GM23338 (cell line): ENCODE results near the gene FAF1. TPM values are rescaled to one million over a fixed set of nuclear protein-coding genes. Genes with fewer than 3 reads are reported as not detected.

ENCODE experiments used
- ATAC-seq: fragments of 200-7000 bp; cut with Tn5 transposase; 3 replicates; pipeline ENCODE4 v1.9.1; 2020
- DNase-seq: peaks from one replicate; pipeline ENCODE4 v3.0.0-alpha.2; 2015; ENCODE audit warnings: low spot score
- H2AFZ ChIP-seq: fragments of 200-600 bp; sonication (generic); 2 replicates; pipeline ENCODE4 v1.8.0; 2016; ENCODE audit warnings: antibody characterized with exemption, mild to moderate bottlenecking, moderate library complexity
- H3F3A ChIP-seq: fragments of 200-600 bp; sonication (generic); replicated peaks from 2 replicates; pipeline ENCODE4 v1.8.0; 2017; ENCODE audit warnings: antibody characterized with exemption, mixed run types, low read depth
- H3K27ac ChIP-seq: fragments of 200-600 bp; sonication (generic); 2 replicates; pipeline ENCODE4 v1.6.1; 2016; ENCODE audit warnings: low read depth
- H3K27me3 ChIP-seq: fragments of 200-600 bp; sonication (generic); 2 replicates; pipeline ENCODE4 v1.8.0; 2016; ENCODE audit warnings: mild to moderate bottlenecking, mixed run types, moderate library complexity; ENCODE audit not compliant: insufficient read depth
- H3K36me3 ChIP-seq: fragments of 200-600 bp; sonication (generic); 2 replicates; pipeline ENCODE4 v1.8.0; 2016; ENCODE audit warnings: mild to moderate bottlenecking; ENCODE audit not compliant: insufficient read depth
- H3K4me1 ChIP-seq: fragments of 200-600 bp; sonication (generic); 2 replicates; pipeline ENCODE4 v1.8.0; 2016; ENCODE audit warnings: mild to moderate bottlenecking, moderate library complexity; ENCODE audit not compliant: insufficient read depth
- H3K4me2 ChIP-seq: fragments of 200-600 bp; sonication (generic); 2 replicates; pipeline ENCODE4 v1.7.1; 2017; ENCODE audit warnings: mixed run types
- H3K4me3 ChIP-seq: fragments of 200-600 bp; sonication (generic); 2 replicates; pipeline ENCODE4 v1.6.1; 2016; ENCODE audit warnings: mixed run types
- H3K79me2 ChIP-seq: fragments of 200-600 bp; sonication (generic); replicated peaks from 2 replicates; pipeline ENCODE4 v1.8.0; 2017; ENCODE audit warnings: mild to moderate bottlenecking; ENCODE audit not compliant: insufficient read depth
- H3K9me2 ChIP-seq: fragments of 200-600 bp; sonication (generic); 2 replicates; pipeline ENCODE4 v1.8.0; 2017; ENCODE audit not compliant: insufficient read depth
- H4K20me1 ChIP-seq: fragments of 200-600 bp; sonication (generic); replicated peaks from 2 replicates; pipeline ENCODE4 v1.8.0; 2017; ENCODE audit warnings: mild to moderate bottlenecking; ENCODE audit not compliant: insufficient read depth
- H3K27ac Mint-ChIP-seq: 2 replicates; pipeline ENCODE4 v1.8.0; 2020; ENCODE audit warnings: inconsistent platforms, mild to moderate bottlenecking, moderate library complexity, mixed read lengths
- H3K27me3 Mint-ChIP-seq: 3 replicates; pipeline ENCODE4 v1.8.0; 2022; ENCODE audit warnings: low read depth, mild to moderate bottlenecking, moderate library complexity, mixed read lengths, inconsistent platforms; ENCODE audit not compliant: insufficient read depth, poor library complexity
- H3K36me3 Mint-ChIP-seq: 3 replicates; pipeline ENCODE4 v1.8.0; 2021; ENCODE audit warnings: low read depth, mild to moderate bottlenecking, inconsistent platforms, moderate library complexity, mixed read lengths
- H3K4me1 Mint-ChIP-seq: 3 replicates; pipeline ENCODE4 v1.8.0; 2020; ENCODE audit warnings: mild to moderate bottlenecking, inconsistent platforms, mixed read lengths
- H3K4me3 Mint-ChIP-seq: 3 replicates; pipeline ENCODE4 v1.8.0; 2021; ENCODE audit warnings: moderate library complexity, mild to moderate bottlenecking, inconsistent platforms, mixed read lengths
- H3K9me3 Mint-ChIP-seq: 3 replicates; pipeline ENCODE4 v1.8.0; 2020; ENCODE audit warnings: moderate library complexity, mild to moderate bottlenecking, inconsistent platforms, mixed read lengths
- CTCF ChIP-seq, 2 experiments: fragments of 200-600 bp in 1 of 2; sonication (generic) in 1 of 2; conservative IDR thresholded peaks; 2 replicates each; pipeline versions ENCODE4 v1.5.1 to v1.6.1; 2016 to 2017; ENCODE audit warnings: antibody characterized with exemption in 2 of 2, low read depth in 2 of 2, mild to moderate bottlenecking in 2 of 2, moderate library complexity in 1 of 2
- ETS1 ChIP-seq: IDR thresholded peaks from 2 replicates; pipeline ENCODE4 v1.6.1; 2016; ENCODE audit warnings: antibody characterized with exemption
- ZNF114 ChIP-seq: fragments of 250-450 bp; sonication (Bioruptor Pico); IDR thresholded peaks from 2 replicates; pipeline ENCODE4 v1.5.0; 2020; ENCODE audit warnings: mild to moderate bottlenecking, moderate library complexity
- ZNF462 ChIP-seq: fragments of 250-450 bp; sonication (Bioruptor Pico); IDR thresholded peaks from 2 replicates; pipeline ENCODE4 v1.5.0; 2020; ENCODE audit warnings: mild to moderate bottlenecking, moderate library complexity
- polyA plus RNA-seq: library from polyadenylated mRNA; unstranded; fragments of >200 nt; fragmentation: Nextera tagmentation; extraction: Ambion mirVana; gene quantifications from 2 replicates; pipeline ENCODE4 v1.2.1, GENCODE V29; 2016
- total RNA-seq: library from RNA; depleted of rRNA; stranded (reverse); fragments of >200 nt; shearing (Covaris generic); gene quantifications from 2 replicates; pipeline ENCODE4 v1.2.3, GENCODE V29; 2014

The FAF1 gene
- total and polyA plus RNA-seq, 2 experiments from 2014 or later = 24.1 to 53.2 TPM

- no peak for TF ChIP-seq ZNF462 (CRISPR knock-in tag)
- no peak for TF ChIP-seq ZNF114
- TF ChIP-seq CTCF (conservative IDR thresholded peaks at IDR 0.05; ENCODE audit: low read depth in 2 of 2) = no peak
These were observed 437.2 kb downstream of the FAF1 start (continued) for GRCh38 chr1:50522691-50523342.

GRCh38 chr1:50521703-50522102, 438.4 kb downstream of the FAF1 start:
- Histone ChIP-seq H3K36me3 (no peaks in the 10 kb centered on the region), H2AFZ (no peak overlapping the region), H3K27me3 (no peaks in the 10 kb centered on the region), H3K79me2 (no peaks in the 10 kb centered on the region), H3K4me2 (no peak overlapping the region), H4K20me1 (no peaks in the 10 kb centered on the region), H3F3A (no peaks in the 10 kb centered on the region), H3K4me3 (no peak overlapping the region), H3K9me2 (no peaks in the 10 kb centered on the region), H3K4me1 (no peaks in the 10 kb centered on the region), H3K27ac (no peak overlapping the region)
- ATAC-seq (no peak), DNase-seq (no peak)
- H3K27ac Mint-ChIP-seq = no peak overlapping the region
- H3K27me3 Mint-ChIP-seq = peaks cover 3% of the 10 kb centered on the region
- H3K36me3 Mint-ChIP-seq = peaks cover 8% of the 10 kb centered on the region; the same call in 2 of the 3 replicates
- no peaks in the 10 kb centered on the region for H3K4me1 Mint-ChIP-seq
- H3K9me3 Mint-ChIP-seq = peaks cover 6% of the 10 kb centered on the region
- H3K4me3 Mint-ChIP-seq = no peak overlapping the region
- TF ChIP-seq ETS1 = no peak
- TF ChIP-seq ZNF462 (CRISPR knock-in tag) = no peak
